HG03108 (cell line): ENCODE data around the gene MAML3.

Source experiments
- ATAC-seq: cut with Tn5 transposase; IDR thresholded peaks from one replicate; pipeline ENCODE4 v1.9.1; 2021; ENCODE audit warnings: moderate library complexity; ENCODE audit not compliant: unreplicated experiment

MAML3 gene

GRCh38 chr4:139851133-139851532 is 302.9 kb downstream of the MAML3 start:
- ATAC-seq: no peak

DNA sequence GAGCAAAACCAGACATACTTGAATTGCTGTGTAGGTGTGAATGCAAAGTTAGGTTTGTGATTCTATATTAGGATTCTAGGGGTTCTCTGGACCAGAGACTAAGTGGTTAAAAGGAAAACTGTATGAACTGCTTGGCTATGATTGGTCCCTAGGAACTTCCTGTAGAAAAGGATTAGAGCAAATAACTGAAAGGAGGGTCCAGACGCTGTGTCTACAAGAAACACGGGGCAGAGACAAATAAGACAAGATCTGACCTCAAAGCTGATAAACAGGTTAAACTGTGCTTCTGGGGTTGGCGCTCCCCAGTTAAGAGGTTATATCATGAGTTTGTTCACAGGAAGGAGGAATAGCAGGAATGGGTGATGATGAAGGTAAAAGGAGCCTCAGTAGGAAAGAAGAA is 304.8 kb downstream of the MAML3 start:
- no peak for ATAC-seq

DNA sequence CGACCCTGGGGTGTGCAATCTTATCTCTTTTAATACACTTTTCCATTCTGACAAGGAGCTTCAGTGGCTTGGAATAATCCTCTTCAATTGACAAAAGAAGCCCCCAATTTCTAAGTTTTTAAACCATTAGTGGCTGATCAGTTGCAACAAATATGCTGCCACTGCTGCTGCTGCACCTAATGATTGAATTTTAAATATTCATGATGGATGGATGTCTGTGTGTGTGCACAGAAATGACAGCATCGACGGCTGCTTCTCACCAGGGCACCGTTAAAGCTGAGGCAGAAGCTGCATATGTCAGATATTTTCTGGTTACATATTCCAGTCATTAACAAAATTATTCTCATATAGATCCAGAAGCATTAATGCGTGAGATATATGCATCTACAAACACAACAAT is 306.0 kb downstream of the MAML3 start:
- no peak for ATAC-seq

GRCh38 chr4:139847602-139848001 is 306.4 kb downstream of the MAML3 start:
- no peak for ATAC-seq

DNA sequence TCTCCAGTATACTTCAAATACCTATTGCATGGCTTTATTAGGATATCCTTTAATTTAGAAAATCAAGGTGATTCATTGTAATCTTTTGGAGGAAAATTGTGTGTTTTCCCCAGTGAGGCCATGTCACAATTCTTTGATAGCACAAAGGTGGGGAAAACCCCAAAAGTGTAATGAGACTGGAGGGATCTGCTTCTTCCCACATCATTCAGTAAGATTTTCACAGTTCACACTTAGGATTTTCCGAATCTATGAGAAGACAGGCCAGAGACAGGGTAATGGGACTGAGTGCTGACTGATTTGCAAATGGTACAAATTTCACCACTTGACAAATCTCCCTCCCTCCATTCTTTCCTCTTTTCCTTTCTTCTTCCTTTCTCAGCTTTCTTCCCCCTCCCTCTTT is 307.2 kb downstream of the MAML3 start:
- ATAC-seq: no peak

GRCh38 chr4:139845453-139846093 is 308.4 kb downstream of the MAML3 start:
- no peak for ATAC-seq

- no peak for ATAC-seq
These were observed 309.4 kb downstream of the MAML3 start for GRCh38 chr4:139844459-139845036.

- no peak for ATAC-seq
These were observed 309.9 kb downstream of the MAML3 start for GRCh38 chr4:139844057-139844456.

- no peak for ATAC-seq
These were observed 310.3 kb downstream of the MAML3 start for GRCh38 chr4:139843641-139844040.

DNA sequence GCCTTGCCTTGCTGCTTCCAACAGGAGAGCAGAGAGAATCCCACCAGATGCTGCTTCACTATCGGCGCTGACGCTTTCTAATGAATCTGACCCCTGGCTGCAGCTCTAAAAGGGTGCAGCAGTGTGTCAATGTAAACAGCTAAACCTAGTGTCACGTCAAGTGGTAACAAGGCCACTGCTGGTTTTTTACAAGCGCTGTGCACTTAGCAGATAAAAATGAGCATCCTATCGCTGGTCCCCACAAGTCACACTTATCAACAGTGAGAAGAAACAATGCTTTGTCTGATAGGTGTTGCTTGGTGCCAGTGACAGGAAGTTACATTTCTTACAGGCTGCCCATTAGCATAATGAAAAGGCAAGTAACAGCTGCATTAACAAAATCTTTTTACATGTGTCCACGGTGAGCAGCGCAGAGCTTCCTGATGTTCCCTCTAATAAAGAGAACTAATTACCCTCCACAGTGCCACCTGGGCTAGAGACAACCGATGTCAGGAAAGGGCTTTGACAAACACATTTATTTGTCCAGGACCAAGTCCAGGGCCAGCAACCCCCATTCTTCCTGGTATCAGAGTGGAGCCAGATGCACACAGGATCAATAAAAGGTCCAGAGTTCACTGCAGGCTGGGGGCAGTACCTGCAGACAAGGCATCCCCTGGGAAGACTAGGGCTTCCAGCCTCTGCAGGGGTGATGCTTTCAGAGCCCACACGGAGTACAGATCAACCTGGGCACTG is 312.4 kb downstream of the MAML3 start:
- ATAC-seq: no peak

GRCh38 chr4:139840773-139841172 is 313.2 kb downstream of the MAML3 start:
- no peak for ATAC-seq

DNA sequence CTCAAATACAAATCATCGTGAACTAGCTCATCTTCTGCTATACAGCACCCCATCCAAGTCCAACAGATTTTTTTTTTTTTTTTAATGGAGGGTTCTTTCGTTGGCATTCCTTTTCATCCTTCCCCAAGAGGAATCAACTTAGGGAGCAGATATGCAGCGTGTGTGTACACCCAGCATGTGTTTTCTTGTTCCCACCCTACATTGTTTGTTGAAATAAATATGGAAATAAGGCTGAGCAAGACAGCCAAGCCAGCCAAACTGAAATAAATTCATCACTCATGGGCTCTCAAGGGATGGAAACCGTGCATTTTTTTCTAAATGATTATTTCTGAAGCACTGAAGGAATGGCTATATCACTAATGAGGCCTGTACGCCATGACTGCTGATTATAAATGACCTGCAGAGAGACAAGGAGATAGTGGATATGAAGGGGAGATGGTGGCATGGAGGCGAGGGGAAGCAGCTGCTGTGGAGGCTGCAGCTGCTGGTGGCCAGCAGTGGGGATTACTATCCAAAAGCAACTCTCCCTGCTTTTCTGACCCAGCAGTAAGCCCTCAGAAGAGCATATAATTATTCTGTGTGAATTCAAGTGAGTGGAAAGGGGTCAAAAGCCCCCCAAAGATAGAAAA is 314.5 kb downstream of the MAML3 start:
- no peak for ATAC-seq

GRCh38 chr4:139838811-139839210 is 315.2 kb downstream of the MAML3 start:
- no peak for ATAC-seq

DNA sequence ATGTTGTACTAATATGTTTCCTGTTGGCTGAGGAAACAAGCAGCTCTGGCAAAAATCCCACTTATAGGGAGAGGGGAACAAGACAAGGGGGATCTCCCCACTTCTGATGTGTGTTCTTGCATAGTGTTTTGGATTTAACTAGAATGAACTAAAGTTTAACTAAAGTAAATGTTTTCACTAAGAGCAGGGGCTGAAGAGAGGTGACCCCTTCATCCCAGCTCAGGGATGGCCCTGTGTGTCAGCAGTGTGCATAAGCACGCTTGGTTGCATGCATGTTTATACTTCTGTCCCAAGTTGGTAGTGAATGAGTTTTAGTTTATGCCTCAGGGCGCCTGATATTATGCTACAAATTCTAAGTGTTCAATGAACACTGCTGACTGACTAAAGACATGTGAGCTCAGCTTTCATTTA is 319.0 kb downstream of the MAML3 start:
- ATAC-seq: no peak

GRCh38 chr4:139834226-139834662 is 319.7 kb downstream of the MAML3 start:
- no peak for ATAC-seq

GRCh38 chr4:139833151-139833910 is 320.7 kb downstream of the MAML3 start:
- no peak for ATAC-seq

DNA sequence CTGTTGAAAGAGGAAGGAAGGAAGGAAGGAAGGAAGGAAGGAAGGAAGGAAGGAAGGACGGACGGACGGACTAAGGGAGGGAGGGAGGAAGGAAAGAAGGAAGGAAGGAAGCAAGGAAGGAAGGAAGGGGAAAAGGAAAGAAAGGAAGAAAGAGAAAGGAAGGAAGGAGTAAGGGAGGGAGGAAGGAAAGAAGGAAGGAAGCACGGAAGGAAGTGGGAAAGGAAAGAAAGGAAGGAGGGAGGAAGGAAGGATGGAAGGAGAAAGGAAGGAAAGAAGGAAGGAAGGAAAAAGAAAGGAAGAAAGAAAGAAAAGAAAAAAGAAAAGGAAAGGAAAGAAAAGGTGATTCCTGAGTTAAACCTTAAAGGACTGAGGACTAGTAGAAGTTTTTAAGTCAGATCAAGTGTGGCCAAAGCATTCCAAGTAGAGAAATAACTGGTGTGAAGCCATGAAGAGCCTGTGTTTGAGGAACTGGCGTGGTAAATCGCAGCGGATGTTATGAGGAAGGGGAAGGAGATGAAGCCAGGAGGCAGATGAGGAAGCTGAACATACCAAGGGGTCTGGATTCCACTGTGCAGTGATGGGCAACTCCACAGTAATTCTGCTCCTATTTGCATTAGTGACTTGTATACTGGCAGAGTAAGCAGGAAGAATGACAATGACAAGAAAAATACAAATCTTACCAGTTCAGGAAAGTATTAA is 324.9 kb downstream of the MAML3 start:
- ATAC-seq: no peak

DNA sequence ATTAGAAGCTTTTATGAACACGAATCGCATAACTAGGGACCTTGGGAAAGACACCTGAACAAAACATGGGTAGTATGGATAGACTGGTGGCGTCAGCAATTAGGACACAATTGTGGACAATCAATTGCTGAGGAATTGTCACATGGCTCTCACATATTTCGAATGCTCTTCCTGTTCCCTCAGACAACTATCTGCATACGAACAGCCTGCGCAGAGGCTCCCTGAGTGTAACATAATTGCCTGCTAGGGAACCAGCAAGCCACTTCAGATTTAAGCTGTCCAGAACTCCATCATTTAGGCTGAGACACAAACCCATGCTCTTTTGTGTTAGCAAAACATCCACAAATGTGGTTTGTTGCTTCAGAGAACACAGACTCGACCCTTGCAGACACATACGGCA is 327.6 kb downstream of the MAML3 start:
- no peak for ATAC-seq

- no peak for ATAC-seq
These were observed 328.4 kb downstream of the MAML3 start for GRCh38 chr4:139825523-139826014.

- ATAC-seq: no peak
These were observed 329.0 kb downstream of the MAML3 start for GRCh38 chr4:139824882-139825522.
